Suppressor macrophage treated with lipopolysaccharide for 1 hour (primary cell): ENCODE measurements around the gene IYD.
"Not testable (repeated sequence)": the region's sequence is repeated elsewhere in the genome, so short reads cannot be mapped to it uniquely, and the experiment has no call there.

ENCODE experiments used
- DNase-seq, 3 donors: peaks; one replicate each; pipeline ENCODE4 v3.0.0-alpha.2; 2020 to 2022

IYD gene

DNA sequence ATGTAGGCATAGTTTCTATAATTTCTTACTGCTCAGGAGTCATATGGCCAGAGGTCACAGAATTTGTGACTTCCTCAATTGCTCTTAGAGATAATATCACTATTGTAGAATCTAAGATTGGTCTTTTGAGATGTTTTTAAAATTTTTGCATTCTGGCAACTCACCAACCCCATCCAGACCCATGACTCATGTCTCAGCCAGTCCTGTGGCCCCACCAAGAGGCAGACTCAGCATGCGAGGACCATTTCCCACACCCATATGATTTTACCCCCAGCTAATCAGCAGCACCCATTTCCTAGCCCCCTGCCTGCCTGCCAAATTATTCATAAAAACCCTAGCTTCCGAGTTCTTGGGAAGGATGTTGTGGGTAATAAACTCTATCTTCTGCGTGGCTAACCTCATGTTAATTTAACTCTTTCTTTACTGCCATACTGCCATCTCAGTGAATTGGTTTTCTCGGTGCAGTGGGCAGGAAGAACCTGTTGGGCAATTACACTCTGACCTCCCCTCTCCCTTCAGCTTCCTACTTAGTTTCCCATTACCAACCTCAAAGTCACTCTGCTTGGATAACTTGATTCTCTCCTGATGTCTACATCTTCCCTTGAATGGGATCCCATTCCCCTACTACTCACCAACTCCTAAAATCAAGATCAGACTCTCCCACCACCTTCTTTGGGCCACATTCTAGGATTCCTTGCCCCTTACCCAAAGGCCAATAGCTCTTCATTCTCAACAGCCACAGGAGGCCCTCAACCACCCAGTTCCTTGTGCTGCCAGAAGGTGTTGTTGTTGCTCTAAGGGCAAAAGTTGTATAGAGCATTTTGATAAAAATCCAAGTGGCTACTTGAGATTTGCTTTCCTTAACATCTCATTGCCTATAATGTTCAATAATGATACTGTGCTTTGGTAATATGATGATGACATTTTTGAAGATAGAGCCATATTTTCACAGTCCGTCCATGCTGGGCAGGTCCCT, 16.2 kb upstream of the IYD start:
- no peak for DNase-seq

DNA sequence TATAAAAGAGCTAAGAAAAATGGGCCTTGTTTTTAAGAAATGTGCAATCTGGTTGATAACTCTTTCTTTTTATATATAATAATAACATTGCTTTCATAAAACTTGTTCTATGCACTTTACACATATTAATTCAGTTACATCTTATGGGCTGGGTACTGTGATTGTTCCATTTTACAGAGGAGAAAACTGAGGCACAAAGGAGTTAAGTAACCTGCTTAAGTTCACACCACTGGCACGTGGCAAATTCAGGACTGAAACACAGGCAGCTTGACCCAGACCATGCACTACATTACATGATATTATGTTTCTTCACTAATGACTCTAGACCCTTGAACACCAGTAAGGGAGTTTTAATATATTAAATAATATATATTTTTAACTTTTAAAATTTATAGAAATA, 15.4 kb upstream of the IYD start:
- DNase-seq, result no peak

DNA sequence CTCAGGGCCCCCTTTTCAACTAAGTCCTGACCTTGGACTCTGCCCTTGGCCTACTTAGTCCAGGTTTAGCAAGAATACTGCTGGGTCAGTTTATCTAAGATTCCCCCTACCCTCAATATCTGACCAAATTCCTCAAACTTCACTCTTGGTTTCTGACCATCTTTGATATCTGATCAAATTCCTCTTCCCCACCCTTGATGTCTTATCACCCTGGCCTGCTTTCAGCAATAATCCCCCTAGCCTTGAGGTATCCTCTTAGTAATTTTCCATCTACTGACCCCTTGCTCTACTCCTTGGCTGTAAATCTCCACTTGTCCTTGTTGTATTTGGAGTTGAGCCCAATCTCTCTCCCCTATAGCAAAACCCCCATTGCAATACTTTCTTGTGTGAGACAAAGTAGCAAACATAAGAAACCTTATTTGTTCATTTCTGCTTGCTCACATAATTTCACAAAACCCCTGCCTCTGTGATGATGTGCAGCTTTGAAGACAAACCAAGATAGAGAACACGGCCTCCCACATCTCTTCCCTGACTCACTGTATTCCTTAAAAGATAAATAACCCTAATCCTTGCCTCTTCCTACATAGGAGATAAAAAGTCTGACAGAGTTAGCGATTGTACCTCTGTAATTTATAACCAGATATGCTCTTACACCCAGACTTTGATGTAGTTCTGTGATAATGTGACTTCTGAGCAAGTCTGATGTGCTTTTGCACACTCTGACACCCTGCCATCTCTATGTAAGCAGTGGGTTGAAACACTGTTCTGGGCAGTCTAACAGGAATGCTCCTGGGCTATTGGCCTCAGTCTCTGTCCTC, 13.8 kb upstream of the IYD start:
- DNase-seq, result no peak

DNA sequence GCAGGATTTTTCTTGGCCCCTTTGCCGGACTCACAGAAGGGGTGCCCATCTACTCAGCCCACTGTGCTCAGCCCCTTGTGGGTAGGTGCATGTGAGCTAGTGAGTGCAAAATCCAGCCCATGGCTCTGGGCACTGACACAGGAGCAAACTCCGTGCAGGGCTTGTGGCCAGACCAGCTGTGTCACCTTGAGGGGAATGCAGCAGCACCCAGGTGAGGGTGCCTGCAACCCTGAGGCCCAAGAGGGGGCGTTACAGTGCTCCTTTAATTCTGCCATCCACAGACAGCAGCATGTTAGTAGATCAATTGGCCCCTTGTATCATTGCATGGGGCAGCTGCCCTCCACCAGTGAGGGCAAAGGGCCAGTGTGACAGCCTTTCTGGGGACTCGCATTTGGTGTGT, 12.9 kb upstream of the IYD start:
- no peak for DNase-seq

DNA sequence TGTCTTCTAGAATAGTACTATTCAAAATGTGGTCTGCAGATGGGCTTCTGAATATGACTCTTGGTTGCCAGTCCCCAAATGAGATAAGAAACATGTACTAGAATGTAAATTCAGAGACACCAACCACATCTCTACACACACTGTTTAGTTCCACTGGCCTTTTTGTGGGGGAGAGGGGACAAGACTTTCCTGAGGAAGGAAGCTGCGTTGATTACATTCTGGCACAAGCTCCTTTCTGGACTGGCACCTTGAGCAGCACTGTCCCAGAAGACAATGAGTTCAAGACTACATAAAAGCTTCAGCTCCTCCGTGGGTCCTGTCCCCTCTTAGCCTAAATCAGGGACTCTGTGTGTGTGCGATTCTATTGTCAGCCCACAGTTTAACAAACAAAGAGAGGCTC, 6.9 kb upstream of the IYD start:
- DNase-seq, result no peak

DNA sequence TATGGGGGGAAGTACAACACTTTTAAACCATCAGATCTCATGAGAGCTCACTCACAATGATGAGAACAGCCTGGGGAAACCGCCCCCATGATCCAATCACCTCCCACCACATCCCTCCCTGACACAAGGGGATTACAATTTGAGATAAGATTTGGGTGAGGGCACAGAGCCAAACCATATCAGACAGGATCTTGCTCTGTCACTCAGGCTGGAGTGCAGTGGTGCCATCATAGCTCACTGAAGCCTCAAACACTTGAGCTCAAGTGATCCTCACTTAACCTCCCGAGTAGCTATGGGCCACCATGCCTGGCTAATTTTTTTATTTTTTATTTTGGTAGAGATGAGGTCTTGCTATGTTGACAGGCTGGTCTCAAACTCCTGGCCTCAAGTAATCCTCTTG, 5.1 kb upstream of the IYD start:
- DNase-seq, result no peak

DNA sequence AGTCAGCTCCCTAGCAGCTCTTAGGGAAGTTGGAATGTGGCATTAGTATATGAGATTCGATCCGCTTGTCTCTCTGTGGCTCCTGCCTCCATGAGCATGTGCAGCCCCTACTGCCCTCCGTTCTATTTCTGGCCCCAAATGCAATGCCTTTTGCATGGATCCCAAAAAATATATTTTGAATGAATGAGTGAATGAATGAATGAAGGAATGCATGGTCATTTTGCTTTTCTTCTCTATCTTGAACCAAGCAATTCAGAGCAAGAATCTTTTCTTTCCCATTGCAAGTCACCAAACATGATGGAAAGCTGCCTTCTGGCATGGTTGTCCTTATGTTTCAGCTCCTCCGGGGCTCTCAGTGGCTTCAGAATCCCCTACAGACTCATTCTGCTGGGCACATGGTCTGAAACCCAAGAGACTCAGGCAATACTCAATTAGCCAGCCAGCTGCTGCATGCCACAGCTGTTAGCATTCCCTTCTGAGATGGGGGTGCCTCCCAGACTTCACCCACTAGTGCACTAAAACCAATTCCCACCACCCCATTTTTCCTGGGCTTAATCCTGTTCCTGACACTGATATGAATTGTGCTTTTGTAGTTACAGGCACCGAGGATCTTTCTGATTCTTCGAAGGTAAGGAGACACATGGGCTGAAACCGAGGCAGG, 2.6 kb upstream of the IYD start:
- no peak for DNase-seq

DNA sequence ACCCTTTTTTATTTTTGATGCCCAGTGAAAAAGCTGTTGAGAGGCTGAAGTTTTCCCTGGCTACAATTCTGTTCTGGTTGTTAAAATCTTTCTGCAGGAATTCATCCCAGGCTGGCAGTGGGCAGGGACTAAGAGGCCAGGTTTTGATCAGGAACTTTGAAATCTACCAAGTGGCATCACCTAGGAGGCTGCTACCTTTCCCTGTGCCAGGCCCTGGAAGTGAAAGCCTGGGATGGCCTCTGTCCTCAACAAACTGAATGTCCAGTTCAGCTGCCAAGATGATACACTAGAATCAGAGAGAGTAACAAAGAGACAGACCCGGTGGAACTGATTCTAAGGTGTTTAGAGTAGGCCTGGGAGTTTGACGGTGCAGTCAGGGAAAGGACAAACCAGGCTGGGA, 596 bp downstream of the IYD start:
- no peak for DNase-seq

DNA sequence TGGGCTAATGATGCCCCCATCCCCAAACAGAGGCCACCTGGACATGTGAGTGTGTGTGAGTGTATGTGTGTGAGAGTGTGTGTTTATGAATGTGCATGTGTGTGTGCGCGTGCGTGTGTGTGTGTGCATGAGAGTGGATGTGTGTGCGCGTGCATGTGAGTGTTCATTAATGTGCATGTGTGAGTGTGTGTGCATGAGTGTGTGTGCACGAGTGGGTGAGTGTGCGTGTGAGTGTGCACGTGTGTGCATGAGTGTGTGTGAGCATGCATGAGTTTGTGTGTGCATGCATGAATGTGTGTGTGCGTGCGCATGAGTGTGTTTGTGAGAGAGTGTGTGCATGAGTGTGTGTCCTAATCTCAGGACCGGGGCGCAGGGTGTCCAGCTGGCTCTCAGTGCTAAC, 1.3 kb downstream of the IYD start:
- DNase-seq, result no peak

DNA sequence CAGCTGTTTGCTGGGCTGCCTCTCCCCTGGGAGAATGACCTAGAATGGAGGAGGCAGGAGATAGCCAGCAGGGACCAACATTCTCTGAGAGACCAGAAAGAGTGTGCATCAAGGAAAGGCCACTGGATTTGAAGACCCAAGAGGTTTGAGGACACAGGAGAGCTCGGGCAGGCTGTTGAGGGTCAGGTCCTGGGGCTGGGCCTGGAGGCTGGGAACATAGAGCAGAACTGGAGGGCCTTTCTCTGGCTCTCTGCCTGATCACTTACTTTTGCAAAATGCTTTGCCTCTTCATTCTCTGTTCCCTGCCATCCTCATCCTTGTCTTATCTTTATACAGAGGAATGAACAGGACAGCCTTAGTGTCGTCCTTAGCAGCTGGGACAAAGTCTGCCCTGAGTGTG, 2.5 kb downstream of the IYD start:
- DNase-seq, result no peak

DNA sequence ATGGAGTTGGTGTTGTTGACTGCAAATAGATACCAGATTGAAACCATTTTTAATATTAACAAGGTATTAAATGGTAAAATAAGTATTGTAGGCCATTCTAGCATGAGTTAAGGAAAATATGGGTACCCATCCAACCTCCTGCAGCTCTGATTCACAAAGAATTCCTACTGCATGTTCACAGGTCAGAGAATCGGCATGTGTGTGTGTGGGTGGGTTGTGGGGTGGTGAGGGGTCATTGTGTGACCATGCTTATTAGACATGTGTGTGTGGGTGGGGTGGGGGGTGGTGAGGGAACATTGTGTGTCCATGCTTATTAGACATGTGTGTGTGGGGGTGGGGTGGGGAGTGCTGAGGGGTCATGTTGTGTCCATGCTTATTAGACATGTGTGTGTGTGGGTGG, 3.2 kb downstream of the IYD start:
- no peak for DNase-seq

DNA sequence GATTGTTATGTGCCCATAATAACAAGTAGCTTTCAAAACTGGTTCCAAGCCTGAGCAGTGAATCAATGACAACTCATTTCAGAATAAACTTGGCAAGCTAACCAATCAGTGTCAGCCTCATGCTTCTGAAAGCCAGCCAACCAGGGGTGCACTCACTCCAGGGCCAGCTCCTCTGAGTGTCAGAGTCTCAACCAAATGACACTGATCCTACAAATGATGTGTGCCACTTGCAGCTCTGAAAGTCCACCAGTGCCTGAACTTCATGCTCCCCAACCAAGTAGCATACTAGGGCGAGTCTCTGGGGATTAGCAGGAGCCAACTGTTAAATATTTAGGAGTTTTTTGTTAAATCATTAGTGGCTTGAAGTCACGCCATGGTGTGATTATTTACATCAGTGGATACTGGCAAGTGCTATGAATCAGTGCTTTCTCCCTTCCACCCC, 4.5 kb downstream of the IYD start:
- DNase-seq, result no peak

DNA sequence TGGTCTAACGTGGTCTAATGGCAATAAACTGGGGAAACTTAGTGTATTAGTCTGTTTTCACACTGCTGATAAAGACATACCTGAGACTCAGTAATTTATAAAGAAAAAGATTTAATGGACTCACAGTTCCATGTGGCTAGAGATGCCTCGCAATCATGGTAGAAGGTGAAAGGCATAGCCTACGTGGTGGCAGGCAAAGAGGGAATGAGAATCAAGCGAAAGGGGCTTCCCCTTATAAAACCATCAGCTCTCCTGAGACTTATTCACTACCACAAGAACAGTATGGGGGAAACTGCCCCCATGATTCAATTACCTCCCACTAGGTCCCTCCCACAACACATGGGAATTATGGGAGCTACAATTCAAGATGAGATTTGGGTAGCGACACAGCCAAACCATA, 5.5 kb downstream of the IYD start:
- DNase-seq, result not testable (repeated sequence)

DNA sequence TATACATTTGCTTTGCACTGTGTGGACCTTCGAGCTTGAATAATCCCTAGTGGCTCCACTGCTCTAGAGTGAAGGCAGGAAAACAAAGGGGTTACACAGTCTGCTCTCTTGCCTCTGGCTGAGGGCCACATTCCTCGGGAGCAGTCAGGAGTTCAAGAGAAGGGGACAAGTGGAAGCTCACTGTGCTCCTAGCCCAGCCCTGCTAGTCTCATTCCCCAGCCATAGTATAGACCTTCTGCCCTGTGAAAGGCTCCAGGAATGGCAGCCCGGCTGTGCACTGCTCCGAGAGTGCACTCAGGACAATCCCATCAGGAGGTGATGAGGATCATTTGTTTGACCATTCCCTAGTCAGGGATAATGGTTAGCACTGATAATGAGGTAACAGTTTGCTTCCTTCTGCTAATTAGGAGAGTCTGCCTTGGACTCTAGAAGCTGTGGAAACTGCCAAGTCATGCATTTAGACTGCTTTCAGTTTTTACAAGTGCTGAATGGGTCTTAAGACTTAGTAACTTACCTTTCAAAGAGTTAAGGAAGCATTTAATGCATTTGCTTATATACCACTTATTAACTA, 8.5 kb downstream of the IYD start:
- DNase-seq, result no peak

DNA sequence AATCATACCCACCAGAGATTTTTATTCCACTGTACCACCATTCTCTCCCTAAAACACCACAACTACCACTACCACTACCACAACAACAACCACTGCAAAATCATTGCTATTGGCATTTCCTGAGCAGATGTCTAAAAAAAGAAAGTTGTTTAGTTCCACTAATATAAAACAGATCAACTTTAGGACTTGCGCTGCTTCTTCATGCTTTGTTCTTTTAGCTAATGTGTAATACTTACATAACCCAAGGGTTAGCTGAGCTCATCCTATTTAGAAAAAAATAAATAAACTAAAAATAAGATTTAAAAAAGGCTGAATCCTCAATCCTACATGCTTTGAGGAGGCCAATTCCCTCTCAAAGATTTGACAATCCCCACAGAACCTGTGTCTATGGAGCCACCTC, 11.4 kb downstream of the IYD start:
- no peak for DNase-seq

DNA sequence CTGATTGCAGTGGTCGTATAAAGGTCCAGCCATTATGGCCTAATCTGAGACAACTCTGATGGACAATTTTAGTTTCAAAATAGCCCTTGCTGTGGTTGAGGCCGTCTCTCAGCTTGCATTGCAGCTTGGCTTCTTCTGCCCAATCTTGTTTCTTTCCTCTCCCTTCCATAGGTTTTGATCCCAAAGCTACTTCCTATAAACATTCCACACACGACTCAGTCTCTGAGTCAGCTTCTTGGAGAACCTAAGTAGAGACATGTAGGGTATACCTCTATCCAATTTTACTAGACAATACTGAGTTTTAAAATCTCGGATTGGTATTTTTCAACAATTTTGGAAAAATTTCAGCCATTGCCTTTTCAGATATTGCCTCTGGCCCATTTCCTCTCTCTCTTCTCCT, 13.4 kb downstream of the IYD start:
- DNase-seq, result no peak

DNA sequence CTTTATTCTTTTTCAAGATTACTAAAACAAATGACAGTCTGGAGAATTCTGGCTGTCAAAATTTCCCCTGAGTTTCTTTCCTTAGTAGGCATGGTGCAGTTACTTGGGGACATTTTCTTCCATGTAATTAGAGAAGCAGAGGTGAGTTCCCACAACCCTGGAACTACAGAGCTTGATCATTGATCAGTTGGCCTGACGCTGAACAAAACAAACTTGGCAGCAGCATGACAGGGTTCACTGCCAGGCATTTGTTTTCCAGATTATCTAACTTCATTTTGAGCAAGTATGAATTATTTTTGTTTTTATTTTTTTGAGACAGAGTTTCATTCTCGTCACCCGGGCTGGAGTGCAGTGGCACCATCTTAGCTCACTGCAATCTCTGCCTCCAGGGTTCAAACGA, 22.6 kb downstream of the IYD start:
- DNase-seq, result no peak

DNA sequence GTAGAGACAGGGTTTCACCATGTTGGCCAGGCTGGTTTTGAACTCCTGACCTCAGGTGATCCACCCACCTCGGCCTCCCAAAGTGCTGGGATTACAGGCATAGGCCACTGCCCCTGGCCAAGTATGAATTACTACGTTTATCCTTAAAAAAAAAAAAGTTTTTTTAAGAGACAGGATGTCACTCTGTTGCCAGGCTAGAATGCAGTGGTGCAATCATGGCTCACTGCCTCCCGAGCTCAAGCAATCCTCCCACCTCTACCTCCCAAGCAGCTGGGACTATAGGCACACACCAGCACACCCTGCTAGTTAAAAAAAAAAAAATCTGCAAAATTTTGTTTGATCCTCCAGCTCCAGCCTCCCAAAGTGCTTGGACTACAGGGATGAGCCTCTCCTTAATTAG, 23.1 kb downstream of the IYD start:
- DNase-seq, result no peak

DNA sequence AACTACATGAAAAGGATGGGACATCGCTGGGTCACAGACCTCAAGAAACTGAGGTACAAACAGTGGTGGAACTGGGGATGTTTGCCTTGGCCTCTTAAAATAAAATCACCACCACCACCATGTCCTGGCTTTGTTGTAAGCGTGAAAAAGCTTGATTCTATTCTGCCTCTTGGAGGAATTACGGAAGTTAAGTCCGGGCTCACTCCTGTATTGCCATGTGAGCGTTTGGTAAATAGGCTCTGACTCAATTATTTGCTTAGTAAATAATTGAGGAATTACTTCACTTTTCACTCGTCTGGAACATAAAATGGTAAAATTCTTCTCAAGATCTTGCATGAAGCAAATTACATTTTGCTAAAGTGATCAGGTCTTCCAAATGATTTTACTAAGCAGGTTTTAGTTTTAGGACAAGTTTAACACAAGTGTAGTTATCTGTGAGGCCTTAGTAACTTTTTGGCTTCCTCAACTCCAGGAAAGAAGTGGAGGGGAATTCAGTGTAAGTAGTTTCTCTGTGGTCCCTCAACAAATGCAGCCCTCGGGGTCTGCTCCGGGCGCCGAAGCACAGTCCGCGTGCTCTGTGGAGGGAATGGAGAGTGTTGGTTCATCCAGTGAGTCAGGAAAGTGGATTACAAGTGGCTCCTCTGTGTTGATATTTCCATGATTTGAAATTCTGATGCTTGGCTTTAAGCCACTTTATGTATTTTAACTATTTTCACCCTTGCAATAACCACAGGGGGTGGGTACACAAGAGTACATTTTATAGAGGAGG, 23.8 kb downstream of the IYD start:
- DNase-seq, result no peak

DNA sequence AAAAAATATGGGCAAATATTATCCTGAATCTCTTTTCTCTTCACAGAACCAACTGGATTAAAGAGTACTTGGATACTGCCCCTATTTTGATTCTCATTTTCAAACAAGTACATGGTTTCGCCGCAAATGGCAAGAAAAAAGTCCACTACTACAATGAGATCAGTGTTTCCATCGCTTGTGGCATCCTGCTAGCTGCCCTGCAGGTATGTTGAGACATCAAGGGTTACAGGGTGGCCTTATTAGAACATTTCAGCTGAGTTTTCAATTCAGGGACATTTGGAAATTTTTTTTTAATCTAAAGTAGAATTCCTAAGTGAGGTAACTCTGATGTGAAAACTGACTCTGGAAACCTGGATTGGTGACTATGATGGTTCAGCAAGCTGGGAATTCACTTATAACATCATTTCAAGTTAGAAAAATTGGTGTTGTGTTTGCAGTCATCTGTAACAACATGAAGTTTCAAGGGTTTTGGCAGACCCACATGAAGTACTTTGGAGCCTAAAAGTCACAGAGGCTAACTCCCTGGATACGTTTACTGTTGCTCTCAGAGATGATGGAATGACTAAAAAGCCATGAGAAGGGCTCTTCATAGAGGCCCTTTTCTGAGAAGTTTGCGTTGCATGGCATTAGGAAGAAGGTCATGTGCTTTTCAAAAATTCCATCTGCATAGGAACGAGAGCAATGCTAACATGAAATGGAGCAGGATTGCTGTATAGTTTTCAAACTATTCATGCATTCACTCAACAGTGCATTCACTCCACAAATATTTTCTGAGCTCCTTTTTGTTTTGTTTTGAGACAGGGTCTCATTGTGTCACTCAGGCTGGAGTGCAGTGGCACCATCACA, 25.5 kb downstream of the IYD start:
- DNase-seq, result no peak

DNA sequence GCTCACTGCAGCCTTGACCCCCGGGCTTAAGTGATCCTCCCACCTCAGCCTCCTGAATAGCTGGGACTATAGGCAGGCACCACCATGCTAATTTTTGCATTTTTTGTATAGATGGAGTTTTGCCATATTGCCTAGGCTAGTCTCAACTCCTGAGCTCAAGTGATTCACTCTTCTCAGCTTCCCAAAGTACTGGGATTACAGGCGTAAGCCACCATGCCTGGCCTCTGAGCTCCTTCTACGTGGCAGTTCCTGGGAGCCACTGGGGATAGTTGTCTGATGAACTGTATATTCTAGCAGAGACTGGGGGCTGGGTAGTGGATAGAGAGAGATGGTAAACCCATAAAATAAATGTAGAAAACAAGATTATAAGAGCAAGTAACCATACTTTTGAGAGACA, 26.1 kb downstream of the IYD start:
- DNase-seq, result no peak
